Skin of body (tissue), 2 donors: ENCODE measurements around the gene SP8. TPM values are rescaled to one million over a fixed set of nuclear protein-coding genes. Genes with fewer than 3 reads are reported as not detected.

Experiments
- DNase-seq: peaks from one replicate; lab custom pipeline; 2025; lab: John Stamatoyannopoulos, UW
- total RNA-seq: library from RNA; depleted of rRNA; stranded (reverse); fragments of >200 nt; gene quantifications from one replicate; pipeline ENCODE4 v1.2.3, GENCODE V29; 2014

Gene SP8
- total RNA-seq, 1 donor from 2014 or later: not detected

DNA sequence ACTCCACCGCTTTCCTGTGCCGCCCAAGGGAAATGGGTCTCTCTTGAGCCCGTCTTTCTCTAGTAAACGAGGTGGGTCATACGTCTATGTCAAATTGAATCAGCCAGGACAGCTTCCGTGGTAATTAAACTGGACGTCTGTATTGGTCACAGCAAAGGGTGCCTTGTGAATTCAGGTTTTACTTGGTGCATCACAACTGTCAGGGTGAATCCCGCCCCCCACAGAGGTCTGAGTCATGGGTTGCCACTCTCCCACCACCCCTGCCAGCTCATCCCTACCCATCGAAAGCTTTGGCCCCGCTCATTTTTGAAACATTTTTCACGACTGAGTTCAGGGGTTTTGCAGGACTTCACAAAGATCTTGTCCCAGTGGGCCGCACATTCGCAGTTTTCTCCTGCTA, 8.0 kb upstream of the SP8 start:
- DNase-seq: no peak

DNA sequence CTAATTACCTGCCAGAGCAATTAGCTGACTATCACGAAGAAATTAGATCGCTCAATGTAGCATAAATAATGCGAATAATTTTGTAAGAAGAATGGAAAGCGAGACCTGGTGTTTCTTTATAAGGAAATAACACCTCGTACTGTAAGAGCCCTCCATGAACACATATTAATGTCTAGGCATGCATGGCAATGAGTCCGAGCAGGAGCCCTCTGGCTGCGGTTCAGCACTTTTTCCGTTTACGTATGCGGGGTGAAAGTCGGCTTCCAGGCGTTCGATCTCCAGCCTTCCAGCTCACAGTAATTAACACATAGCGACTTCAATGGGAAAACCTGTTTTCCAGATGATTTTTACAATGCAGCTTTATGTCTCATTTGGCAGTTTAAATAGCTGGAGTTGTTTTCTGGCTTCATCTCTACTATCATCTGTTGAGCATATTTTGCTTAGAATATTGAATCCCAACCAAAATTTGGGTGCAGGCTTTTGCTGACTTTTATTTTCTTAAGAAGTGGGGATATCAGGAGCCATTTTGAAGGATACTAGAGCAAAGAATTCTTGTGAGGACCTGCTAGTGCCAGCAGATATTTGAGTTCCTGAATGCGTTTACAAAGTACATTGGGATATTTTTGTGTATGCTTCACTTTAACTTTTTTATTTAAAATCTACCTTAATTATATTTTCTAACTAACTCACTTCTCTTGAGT, 7.2 kb upstream of the SP8 start:
- DNase-seq: peak; percentile 76

DNA sequence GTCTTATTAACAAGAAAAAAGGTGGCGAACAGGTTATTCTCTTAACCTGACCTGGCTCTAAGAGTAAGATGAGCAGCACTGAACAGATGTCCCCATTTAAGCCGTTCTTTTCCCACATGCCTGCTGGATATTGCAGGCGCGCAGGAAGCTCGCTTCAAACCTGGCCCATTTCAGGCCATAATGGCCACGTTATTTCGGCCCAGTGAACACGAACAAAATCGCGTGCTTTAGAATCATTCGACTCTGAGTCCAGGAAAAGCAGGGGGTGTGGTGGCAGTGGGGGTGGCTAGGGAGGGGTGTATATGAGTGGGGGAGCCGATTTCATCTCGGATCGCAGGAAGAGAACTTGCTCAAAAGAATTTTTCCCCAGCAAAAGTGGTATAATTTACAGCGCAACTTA, 6.6 kb upstream of the SP8 start:
- DNase-seq: no peak

DNA sequence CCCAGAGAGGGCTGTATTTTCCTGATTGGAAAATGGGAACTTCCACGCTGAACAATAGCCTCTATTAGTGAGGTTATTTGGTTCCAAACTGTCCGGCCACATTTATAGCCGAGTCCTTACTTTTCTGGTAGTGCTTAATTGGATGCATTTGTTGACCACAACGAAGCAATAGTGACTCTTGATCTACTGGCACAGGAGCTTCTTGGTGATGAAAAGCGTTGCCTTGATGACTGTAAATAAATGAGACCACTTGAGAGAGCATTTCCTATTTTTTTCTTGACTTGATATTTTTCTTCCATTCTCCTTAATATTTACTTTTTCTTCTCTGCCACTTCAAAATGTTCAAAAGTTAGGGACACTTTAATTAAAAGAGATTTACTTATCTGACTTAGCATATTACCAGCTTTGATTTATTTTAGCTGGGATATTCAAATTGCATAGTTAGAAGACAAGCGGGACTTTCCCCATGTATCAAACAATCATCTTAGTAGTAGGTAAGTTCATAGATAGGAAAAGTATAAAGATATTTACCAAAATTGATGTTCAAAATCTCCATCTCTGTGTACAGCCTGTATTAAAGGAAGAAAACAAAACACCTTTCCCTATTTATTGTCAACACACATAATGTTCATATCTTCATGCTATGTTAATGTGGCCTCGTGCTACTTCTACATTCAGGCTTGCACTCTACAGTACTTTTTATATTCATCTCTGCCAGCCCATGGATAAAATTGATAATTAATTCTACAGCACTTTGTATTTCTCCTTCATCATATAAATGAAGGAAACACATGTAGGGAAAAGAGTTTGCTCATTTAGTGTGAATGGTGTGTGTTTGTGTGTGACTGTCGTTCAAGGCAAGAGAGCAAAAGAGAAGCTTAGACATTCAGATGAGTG, 5.1 kb upstream of the SP8 start:
- DNase-seq: no peak

DNA sequence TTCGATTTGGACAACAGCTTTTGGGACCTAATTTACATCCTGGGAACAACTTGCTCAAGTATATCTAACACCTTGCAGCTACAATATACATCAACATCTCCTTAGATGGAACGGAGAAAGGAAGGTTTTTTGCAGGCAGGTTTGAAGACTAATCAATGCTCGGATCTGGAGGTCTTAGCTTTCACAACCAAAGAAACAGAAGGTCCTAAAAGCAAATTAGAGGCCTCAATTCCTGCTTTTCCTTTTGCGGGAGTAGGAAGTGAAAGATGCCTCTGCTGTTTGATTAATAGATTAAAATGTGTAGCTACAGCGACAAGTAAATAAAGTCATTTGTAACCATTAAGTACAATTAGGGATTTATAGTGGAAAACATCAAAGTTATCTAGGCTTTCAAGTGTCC, 3.7 kb upstream of the SP8 start:
- no peak for DNase-seq

DNA sequence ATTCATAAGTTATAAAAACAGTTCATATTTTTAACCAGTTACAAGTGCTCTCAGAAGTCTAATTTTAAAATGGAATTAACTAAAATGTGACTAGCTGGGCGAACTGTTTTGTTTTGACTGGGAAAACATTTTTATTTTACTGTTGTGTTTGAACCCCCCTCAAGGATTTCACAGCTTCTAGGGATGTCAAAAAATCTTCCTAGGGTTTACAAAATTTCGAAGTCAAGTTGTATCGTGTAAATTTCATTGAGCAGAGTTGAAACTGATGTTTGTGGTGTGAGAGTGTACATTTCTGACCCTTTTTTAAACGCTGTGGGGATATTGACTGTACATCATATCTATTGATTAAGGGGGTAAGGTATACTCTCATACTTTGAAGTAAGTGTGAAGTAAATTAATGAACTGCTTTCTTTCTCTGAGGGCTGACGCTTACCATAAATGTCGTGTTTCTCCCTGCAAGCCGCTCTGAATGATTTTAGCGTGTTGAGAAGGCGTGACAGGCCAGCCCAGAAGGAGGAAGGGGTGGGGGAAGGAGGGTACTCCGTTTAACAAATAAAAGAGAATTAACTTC, 1.8 kb upstream of the SP8 start:
- no peak for DNase-seq

DNA sequence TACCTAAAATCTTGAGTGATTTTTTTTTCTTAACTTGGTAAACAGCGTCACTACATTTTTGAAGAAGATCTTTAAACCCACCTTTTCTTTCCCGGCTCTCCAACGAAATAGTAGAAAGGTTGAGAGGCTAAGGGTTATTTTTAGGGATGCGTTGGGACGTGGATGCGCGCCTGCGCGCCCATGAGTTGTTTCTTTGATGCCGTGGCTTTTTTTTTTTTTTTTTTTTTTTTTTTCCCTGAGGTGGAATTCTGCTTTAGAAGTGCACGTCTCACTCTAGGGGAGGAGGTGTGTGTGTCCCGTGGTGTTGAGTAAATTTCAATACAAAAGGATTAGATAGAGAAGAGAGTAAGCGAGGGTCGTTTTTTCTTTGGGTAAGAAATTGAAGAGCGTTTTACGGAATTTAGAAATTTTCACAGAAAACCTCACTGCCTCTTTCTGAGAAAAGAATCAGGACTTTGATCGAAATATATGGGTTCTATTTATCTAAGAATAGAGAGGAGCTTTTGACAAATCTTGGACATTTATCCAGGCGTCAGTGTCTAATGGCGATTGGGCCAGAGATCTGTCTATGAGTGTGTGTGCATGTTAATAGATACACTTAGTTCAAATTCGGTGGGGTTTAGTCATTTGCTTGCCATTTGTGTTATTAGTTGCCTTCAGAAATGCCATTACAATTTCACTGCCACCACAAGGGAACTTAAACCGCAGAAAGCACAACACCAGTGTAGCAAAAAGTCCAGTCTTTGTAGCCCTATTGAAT, 1.2 kb upstream of the SP8 start:
- no peak for DNase-seq

DNA sequence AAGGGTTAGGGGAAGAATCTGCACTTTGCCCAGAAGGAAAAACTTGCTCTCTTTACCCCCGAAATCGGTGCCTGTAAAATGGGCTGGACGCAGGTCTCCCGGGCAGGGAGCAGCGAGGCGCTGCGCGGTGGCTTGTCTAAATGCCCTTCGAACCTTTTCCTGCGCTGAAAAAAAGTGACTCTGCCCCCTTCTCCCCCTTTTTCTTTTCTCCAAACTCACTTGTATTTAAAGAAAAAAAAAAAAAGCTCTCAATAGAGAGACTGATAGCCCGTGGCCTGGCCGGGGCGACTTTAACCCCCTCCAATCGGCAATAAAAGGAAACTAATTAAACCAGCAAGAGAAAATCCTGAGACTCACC, 286 bp downstream of the SP8 start:
- DNase-seq: no peak

DNA sequence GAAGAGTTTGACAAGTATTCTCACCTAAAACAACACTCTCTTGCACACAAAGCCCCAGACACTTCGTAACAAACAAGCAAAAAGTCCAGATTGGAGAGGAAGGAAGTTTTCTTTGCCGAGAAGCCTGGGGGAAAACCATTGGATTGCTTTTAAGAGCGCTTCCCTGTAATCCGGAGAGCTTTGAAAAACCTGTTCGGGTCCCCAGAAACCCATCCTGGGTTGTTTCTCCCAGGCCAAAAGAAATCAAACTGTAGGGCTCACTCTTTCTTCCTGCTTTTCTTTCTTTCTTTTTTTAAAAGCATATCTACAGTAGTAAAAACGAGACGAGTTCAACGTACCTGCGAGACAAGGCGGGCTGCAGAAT, 655 bp downstream of the SP8 start:
- DNase-seq: no peak

DNA sequence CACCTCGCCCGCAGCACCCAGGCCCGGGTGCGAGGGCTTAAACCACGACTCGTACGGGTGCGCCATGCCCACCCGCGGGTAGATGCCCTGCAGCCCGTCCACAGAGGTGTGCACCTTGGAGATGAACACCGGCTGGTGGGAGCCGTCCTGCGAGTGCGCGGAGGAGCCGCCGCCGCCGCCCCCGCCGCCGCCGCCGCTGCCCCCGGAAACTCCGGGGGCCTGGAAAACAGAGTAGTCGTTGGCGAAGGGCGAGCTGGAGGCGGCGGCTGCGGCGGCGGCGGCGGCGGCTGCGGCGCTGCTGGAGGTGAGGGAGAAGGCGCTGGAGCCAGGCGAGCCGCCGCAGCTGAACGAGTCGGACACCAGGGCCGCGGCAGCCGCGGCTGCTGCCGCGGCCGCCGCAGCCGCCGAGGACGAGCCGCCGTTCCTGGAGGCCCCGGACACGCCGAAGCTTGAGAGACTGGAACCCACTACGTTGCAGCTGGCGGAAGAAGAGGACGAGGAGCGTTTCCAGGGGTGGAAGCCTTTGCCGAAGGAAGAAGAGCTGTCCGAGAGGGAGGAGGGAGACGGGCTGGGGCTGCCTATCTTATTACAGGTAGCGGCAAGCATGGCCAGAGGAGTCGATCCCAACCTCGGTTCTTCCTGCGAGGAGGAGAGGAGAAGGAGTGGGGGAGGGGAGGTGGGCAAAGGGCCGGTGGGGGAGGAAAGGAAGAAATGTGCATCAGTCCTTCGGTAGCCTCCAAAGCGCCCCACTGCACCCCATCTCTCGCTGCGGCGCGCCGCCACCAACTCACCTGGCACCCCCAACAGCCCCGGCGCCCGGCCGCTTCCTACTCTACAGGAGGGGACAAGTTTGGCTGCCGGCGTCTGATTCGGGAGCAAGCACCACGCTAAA, 1.3 kb downstream of the SP8 start:
- DNase-seq: no peak

DNA sequence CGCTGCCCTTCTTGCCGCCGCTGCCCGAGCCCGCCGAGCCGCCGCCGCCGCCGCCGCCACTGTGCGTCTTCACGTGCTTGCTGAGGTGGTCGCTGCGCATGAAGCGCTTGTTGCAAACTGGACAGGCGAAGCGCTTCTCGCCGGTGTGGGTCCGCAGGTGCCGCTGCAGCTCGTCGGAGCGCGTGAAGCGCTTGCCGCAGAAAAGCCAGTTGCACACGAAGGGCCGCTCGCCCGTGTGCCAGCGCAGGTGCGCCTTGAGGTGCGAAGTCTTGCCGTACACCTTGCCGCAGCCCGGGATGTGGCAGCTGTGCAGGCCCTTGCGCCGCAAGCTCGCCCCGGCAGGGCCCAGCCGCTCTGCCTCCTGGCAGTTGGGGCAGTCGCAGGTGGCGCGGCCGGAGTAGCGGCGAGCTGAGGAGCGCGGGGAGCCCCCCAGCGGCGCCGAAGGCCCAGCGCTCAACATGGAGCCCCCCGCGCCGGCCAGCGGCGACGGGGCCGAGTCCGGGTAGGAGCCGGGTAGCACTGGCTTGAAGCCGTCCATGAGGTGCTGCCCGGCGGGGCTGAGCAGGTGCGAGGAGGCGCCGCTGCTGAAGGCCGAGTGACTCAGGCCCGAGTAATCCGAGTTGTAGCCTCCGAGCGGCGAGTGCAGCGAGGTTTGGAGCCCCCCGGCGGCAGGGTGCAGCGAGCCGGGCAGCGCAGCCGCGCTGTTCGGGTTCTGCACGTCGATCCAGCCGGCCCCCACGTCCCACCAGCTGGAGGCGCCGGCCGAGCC, 2.1 kb downstream of the SP8 start:
- DNase-seq: no peak

DNA sequence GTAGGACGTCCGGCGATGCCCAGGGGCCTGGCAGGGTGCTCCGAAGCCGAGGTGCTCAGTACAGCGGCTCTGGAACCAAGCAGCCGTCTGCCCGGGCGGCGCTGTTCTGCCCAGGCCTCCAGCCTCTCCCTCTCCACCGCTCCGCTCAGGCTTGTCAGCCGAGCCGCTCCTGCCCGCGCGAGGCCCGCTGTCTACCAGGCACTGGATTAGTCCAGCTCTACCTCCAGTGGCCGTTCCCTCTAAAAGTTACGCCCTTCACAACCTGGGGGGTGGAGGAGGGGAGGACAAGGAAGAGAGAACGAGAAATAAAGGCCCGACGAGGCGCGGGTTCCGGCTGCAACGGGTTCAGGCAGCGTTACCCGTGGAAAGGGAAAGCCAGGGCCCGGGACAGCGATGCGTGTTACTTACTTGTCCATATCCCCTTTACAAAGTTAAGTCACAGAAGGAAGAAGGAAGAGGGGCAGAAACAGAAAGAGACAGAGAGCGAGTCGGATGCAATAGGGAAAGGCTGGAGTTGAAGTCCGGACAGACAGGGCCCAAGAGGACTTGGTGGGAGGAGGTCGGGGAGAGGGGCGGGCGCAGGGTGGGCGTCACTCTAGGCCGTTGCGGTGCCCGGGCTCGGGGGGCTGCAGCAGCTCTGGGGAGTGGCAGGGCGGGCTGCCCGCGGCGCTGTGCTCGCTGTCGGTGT, 2.8 kb downstream of the SP8 start:
- DNase-seq: no peak

DNA sequence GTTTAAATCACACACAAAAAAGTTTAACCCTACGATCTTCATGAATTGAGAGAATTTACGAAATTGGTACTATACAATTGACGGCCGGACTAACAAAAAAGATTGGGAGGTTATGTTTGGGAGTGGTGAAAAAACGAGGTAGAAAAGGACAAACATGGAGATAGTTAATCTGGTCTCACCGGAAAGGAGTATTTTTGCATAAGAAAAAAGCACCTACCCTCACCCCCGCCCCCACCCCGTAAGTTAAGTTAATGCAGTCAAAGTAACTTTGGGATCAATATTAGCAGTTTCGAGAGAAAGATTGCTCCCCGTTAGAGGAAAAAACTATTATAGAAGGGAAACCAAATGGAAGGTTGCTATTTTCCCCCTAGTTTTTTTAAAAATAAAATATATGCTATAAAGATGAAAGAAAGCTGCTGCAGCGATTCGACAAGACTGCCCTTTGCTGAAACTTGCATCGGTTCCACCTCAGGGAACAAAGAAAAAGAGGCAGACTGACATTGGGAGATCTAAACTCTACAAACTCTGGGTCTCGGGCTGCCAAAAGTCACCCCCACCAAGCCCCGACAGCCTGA, 3.5 kb downstream of the SP8 start:
- DNase-seq: no peak

DNA sequence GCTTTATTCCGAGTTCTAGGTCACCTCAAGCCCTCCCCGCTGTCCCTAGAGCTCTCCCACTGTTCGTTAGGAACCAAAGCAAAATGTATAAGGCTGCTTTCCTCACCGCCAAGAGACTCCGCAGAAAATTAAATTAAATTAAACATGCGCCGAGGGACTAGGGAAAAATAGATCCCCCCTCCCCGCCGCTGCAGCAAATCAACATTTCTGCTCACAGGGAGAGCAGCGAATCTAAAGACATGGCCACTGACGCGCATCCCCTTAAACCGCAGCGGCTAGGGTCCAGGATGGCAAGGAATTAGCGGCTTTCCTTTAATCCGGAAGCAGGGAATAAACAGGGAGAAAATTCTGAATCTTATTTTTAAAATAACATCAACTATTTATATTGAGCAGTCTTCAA, 7.6 kb downstream of the SP8 start:
- no peak for DNase-seq

DNA sequence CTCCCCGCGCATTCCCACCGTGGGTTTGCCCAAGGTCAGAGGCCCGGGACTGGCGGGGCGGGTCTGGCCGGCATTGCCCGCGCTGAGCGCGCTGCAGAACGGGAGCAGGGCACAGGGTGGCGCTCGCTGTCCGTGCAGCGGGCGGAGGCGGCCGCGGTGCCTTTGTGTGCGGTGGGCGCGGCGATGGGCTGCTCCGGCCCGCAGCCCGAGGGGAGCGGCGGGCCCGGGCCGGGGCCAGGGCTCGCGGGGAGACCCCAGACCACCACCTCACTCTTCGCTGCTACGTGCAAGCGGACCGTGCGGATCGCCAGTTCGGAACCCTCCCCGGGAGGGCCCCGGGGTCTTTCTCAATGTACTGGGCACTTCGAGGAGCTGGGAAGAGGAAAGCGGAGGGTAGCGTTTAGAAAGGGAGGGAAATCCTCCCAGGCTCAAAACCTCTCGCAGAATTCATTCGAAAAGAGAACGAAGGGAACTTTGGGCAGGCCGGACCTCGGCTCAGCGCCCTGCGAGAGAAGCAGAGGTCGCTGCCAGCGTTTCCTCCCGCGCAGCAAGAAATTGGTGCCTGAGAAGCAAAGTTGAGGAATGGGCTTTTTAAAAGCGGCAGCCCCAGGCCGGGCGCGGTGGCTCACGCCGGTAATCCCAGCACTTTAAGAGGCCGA, 8.5 kb downstream of the SP8 start:
- no peak for DNase-seq

DNA sequence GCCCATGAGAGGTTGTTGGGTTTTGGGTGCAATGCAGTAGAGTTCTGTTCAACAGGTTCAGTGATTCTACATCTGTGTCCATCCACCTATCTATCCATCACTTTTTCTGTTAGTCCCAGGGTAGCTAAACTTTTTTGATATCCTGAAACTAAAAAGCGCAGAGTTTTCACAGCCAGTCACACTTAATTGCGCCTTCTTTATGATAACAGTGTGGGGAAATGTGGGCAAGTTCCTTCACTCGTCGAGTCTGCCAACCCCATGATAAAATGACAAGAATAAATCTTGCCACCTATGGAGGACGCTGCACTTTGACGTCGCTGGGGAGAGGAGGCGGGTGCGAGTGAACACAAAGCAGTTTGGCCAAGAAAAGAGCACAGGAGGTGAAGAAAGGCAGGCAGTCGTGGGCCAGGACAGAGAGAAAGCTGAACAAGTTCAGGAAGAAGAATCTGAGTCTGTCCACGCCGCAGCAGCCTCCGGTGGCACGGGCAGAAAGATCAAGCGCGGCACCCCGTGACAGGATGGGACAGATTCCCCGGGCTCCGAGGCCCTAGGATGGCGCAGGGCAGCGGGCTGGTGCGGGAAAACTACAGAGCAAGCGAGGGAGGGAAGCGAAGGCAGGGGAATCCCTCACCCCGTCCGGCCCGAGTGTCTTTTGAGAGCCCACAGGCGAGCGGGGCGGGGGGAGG, 9.2 kb downstream of the SP8 start:
- no peak for DNase-seq

DNA sequence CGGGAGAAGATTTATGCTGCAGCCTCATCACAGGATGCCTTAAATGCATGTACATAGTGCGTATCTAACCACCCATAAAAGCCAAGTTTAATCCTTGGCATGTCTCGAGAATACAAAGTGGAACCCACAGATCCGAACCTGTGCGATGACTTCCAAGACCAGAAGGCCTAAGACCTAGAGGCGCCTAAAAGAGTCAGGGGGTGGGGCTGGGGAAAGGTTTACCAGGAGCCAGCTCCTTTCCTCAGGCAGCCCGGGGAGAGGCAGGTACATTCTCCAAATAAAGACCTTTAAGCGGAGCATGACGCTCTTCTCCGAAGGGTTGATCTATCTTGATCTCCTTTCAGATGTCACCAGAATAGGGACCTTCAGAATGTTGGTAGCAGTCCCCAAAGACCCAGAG, 9.7 kb downstream of the SP8 start:
- DNase-seq: no peak
